B cell (primary cell): ENCODE data around the gene FER.

Source experiments
- EZH2 ChIP-seq: IDR thresholded peaks from 2 replicates; pipeline ENCODE4 v1.6.1; 2012; ENCODE audit warnings: borderline replicate concordance, low read depth, mild to moderate bottlenecking, moderate library complexity, low read length; ENCODE audit not compliant: insufficient read depth, poor library complexity, severe bottlenecking
- TF ChIP-seq, protein P1 (sequence below): fragments of 200-600 bp; IDR thresholded peaks from one replicate; pipeline ENCODE4 v1.8.0; 2022; ENCODE audit warnings: antibody characterized with exemption, mild to moderate bottlenecking

DNA sequence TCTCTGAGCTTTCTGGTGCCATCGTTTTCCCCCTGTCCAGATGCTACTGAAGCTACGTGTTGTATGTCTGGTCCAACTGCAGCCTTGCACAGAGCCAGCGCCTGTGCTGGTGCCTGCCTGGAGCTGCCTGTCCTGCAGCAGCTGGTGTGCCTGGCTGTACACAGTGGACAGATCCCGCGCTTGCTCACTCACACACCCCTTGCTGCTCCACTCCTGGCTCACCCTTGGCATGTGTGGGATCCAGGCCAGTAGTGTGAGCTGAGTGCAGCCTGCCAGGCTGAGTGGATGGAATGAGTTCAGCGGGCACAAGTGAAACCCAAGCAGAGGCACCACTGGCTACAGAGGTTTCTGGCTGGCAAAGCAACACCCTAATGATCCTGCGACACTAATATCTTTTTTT, 40.4 kb downstream of the FER start:
- no peak for TF ChIP-seq EZH2
- TF ChIP-seq, protein P1, sequence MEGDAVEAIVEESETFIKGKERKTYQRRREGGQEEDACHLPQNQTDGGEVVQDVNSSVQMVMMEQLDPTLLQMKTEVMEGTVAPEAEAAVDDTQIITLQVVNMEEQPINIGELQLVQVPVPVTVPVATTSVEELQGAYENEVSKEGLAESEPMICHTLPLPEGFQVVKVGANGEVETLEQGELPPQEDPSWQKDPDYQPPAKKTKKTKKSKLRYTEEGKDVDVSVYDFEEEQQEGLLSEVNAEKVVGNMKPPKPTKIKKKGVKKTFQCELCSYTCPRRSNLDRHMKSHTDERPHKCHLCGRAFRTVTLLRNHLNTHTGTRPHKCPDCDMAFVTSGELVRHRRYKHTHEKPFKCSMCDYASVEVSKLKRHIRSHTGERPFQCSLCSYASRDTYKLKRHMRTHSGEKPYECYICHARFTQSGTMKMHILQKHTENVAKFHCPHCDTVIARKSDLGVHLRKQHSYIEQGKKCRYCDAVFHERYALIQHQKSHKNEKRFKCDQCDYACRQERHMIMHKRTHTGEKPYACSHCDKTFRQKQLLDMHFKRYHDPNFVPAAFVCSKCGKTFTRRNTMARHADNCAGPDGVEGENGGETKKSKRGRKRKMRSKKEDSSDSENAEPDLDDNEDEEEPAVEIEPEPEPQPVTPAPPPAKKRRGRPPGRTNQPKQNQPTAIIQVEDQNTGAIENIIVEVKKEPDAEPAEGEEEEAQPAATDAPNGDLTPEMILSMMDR, result no peak
